ENCODE data around the gene IGSF21.
A peak's percentile ranks its signal among the peaks of the same experiment; 100 is the strongest.

The IGSF21 gene

DNA sequence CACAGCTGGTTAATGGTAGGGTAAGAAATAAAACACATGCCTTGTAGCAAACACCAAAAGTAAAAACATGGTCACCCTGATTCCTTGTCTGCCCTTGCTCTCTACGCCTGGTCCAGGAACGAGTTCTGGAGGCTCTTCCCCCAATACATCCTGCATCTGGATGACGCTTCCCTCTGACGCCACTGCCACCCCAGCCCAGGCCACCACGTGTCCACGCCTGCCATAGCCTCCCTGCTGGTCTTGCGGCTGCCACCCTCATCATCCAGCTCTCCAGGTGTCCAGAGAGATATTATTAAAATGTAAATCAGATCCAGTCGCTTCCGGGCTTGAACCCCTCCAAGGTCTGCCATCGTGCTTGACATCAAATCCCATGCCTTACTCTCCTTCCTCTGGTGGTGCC, 39.3 kb downstream of the IGSF21 start:
- H3K27ac ChIP-seq: no peak overlapping the region
- TF ChIP-seq, protein P1, sequence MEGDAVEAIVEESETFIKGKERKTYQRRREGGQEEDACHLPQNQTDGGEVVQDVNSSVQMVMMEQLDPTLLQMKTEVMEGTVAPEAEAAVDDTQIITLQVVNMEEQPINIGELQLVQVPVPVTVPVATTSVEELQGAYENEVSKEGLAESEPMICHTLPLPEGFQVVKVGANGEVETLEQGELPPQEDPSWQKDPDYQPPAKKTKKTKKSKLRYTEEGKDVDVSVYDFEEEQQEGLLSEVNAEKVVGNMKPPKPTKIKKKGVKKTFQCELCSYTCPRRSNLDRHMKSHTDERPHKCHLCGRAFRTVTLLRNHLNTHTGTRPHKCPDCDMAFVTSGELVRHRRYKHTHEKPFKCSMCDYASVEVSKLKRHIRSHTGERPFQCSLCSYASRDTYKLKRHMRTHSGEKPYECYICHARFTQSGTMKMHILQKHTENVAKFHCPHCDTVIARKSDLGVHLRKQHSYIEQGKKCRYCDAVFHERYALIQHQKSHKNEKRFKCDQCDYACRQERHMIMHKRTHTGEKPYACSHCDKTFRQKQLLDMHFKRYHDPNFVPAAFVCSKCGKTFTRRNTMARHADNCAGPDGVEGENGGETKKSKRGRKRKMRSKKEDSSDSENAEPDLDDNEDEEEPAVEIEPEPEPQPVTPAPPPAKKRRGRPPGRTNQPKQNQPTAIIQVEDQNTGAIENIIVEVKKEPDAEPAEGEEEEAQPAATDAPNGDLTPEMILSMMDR (conservative IDR thresholded peaks at IDR 0.05): no peak

DNA sequence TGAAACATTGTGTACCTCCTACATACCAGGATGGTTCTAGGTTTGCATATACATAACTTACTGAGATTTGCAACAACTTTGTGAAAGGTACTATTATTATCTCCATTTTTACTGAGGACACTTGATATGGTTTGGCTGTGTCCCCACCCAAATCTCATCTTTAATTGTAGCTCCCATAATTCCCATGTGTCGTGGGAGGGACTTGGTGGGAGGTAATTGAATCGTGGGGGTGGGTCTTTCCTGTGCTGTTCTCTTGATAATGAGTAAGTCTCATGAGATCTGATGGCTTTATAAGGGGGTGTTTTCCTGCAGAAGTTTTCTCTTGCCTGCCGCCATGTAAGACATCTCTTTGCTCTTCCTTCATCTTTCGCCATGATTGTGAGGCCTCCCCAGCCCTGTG, 40.1 kb downstream of the IGSF21 start:
- TF ChIP-seq, protein P1 (conservative IDR thresholded peaks at IDR 0.05): no peak
- H3K27ac ChIP-seq: no peak overlapping the region

DNA sequence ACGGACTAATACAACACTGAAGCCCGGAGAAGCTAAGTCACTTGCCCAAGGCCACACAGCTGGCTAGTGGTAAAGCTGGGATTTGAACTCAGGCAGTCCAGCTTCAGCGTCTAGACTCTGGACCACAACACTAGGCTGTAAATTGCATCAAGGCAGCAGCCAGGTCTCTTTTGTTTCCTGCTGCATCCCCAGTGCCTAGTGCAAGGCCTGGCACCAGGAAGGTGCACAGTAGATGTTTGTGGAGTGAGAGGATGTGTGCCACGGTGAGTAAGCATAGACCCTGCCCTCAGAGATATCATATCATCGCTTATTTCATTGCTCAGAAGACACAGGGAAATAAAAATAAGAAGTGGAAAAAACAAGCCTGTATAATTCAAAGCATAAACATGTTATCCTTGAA, 40.9 kb downstream of the IGSF21 start:
- H3K27ac ChIP-seq: peak overlapping the region; percentile 47
- TF ChIP-seq, protein P1 (conservative IDR thresholded peaks at IDR 0.05): no peak

DNA sequence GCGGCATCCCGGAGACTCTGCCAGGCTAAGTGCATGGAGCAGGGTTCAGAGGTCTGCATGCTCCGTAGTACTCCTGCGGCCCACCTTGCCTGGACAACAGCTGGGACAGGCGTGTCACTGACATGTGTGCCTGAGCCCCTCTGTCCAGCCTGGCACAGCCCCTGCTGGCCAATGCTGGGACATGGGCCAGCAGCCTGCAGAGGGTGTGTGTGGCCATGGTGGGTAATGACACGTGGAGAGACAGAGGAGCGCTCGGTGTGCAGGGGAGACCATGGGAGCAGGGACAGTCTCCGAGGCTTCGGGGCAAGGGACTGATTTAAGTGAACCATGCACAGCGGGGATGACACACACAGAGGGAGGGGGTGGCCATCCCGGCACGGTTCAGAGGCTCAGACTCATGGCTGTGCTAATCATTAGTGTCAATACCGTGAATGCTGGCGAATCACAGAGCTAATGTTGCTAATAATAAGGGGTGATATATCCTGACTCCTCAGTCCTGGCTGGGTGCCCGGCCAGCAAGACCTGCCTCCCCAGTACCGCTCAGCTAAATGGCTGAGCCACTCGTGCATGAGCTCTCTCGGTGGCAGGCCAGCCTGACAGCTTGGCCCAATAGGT, 41.5 kb downstream of the IGSF21 start:
- peak overlapping the region; percentile 47 for H3K27ac ChIP-seq
- TF ChIP-seq, protein P1 (conservative IDR thresholded peaks at IDR 0.05): peak; percentile 49; the same call in 1 of the 2 replicates

DNA sequence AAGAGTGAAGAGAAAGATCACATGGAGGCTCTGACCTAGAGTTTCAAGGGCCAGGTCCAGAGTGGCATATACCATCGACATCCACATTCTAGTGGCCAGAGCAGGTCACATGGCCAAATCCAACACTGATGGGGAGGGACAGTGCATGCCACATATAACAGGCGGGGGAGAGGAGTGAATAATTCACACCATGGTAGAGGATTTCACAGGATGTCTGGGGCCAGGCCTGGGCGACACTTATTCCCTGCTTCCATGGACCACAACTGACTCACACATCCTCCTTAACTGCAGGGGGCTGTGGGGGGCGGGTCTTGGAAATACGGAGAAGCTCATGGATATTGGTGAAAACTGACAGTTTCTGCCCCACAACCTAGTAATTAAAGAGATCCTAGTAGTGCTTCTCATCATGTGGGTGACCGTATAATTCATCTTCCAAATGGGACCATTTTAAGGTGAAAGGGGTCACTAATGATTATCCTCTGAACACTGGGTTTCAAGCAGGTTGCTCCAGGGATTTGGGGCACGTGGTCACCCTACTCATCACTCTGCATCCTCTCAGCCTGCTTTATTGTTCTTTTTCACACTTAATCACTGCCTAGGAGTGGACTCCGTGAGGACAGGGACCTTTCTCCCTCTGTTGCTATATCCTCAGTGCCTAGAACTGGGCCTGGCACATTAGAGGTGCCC, 44.0 kb downstream of the IGSF21 start:
- TF ChIP-seq, protein P1 (conservative IDR thresholded peaks at IDR 0.05): no peak
- H3K27ac ChIP-seq: no peak overlapping the region

DNA sequence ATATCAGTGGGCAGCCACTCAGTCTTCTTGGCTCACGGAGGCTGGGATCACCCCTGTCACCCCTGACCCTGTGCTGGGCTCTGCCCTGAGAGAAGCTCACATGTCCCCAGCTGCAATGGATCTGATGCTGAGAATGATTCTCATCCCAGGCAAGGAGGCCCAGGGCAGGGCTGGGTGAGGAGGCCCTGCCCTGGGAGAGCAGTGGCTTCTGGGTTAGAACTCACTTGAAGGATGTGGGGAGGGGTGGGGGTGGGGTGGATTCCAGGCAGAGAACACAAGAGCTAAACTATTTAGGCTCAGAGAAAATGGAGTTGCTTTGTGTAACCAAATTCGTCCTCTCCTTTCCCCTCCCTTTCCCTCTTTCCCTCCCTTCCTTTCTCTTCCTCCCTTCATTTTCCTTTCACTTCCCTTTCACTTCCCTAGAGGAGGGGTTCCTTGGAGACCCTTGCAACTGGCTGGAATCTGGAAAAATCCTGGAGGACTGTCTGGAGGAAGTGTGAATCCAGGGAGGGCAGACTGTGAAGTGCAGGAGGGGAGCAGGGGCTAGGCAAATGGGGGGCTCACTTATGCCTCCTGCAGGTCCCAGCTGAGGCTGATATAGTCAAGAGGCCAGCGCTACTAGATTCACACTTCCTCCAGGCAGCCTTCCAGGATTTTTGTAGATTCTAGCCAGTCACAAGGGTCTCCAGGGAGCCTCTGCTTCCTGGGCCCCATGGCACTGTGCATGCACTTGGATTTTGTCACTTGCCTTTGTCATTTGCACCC, 47.0 kb downstream of the IGSF21 start:
- H3K27ac ChIP-seq: peak overlapping the region; percentile 58; the same call in 1 of the 2 replicates
- TF ChIP-seq, protein P1 (conservative IDR thresholded peaks at IDR 0.05): no peak

DNA sequence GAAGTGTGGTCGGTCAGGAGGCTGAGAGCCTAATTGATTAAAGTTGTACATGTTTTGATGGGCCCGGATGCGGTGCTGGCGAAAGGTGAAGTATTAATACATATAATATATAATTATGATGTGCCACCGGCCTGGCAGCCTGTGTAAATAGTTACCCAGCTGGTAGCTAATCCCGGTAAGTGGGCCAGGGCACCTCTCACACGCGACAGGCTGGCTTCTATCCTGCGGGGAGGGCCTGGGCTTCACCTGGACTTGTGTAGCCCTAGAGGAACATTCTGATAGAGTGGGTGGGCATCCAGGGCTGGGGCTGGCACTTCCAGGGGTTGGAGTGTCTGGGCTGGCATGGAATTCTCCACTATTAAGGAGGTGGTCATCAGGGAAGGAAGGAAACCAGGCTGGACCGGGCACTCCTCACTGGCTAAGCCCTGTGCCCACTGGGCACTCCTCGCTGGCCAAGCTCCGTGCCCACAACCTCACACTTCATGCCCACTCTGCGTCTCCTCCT, 48.3 kb downstream of the IGSF21 start:
- TF ChIP-seq, protein P1 (conservative IDR thresholded peaks at IDR 0.05): no peak
- H3K27ac ChIP-seq: no peak overlapping the region; the same call in 1 of the 2 replicates
